Measurements from ENCODE around the gene VIPR1. TPM values are rescaled to one million over a fixed set of nuclear protein-coding genes. Genes with fewer than 3 reads are reported as not detected.

VIPR1 gene
- total and polyA plus RNA-seq, 2 donors (not counting 1 experiment from before 2014, with no cell fraction given): 0.79 to 5.8 TPM

DNA sequence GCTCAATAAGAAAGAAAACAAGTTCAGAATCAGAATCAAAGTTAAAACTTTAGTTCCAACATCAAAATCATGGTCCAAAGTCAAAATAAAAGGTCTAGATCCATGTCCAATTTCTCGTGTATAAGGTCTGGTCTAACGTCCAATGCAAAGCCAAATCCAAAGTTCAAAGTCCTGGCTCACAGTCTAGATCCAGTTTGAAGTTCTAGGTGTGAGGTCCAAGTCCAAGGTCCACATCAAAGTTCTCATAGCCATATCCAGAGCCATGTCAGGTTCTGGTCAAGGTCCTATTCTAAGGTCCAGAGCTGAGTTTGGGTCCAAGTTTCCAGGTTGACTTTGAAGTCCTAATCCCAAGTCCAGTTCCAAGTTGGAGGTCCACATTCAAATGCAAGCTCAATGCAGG is 40.7 kb upstream of the VIPR1 start:
- Histone ChIP-seq H3K4me2 (replicated peaks; ENCODE audit: low read depth, low read length, poor library complexity, severe bottlenecking) (no peak overlapping the region), H3K36me3 (replicated peaks in 1 of 2; ENCODE audit: control extremely low read depth in 1 of 2, control insufficient read depth in 1 of 2, extremely low read depth in 1 of 2, insufficient read depth in 2 of 2, low read length in 1 of 2) (no peaks in the 10 kb centered on the region), H3K9me3 (ENCODE audit: control extremely low read depth in 1 of 3, control insufficient read depth in 2 of 3, insufficient read depth in 1 of 3, low read length in 2 of 3) (peaks cover 0 to 1% (median 0%) of the 10 kb centered on the region in 3 donors), H4K20me1 (ENCODE audit: control insufficient read depth, insufficient read depth, low read length, poor library complexity, severe bottlenecking) (no peaks in the 10 kb centered on the region), H3K27ac (ENCODE audit: low read length in 2 of 2) (no peak overlapping the region), H3K79me2 (ENCODE audit: control insufficient read depth, insufficient read depth, low read length) (no peaks in the 10 kb centered on the region), H3K9ac (ENCODE audit: low read length) (no peak overlapping the region), H3K4me3 (ENCODE audit: control extremely low read depth in 1 of 5, extremely low read depth in 1 of 5, insufficient read depth in 1 of 5, low read depth in 2 of 5, low read length in 4 of 5) (no peak overlapping the region), H3K27me3 (replicated peaks in 1 of 4; ENCODE audit: control extremely low read depth in 1 of 4, control insufficient read depth in 3 of 4, insufficient read depth in 4 of 4, low read length in 3 of 4) (no peaks in the 10 kb centered on the region), H2AFZ (ENCODE audit: insufficient read depth, low read depth, low read length, poor library complexity, severe bottlenecking) (no peak overlapping the region), H3K4me1 (ENCODE audit: control insufficient read depth in 2 of 2, insufficient read depth in 2 of 2, low read length in 2 of 2) (no peaks in the 10 kb centered on the region)
- H3K27ac Mint-ChIP-seq: no peak overlapping the region
- 81% methylated on average over 2 of the region's 2 CpGs for WGBS (ENCODE audit: insufficient coverage)
- POLR2A ChIA-PET: no interaction called here
- intact Hi-C loops (cut with micrococcal nuclease): no loop called here
- CTCF ChIA-PET: no interaction called here
- DNase-seq: no peak
- no peaks in the 10 kb centered on the region for H3K4me1 Mint-ChIP-seq
- ATAC-seq (ENCODE audit: low read depth): no peak
- no peak overlapping the region for H3K4me3 Mint-ChIP-seq
- peaks cover 7% of the 10 kb centered on the region for H3K27me3 Mint-ChIP-seq
- TF ChIP-seq EZH2 (IDR thresholded peaks at IDR 0.05; ENCODE audit: borderline replicate concordance, insufficient read depth, low read depth, low read length, poor library complexity, severe bottlenecking): no peak
- TF ChIP-seq, protein P1, sequence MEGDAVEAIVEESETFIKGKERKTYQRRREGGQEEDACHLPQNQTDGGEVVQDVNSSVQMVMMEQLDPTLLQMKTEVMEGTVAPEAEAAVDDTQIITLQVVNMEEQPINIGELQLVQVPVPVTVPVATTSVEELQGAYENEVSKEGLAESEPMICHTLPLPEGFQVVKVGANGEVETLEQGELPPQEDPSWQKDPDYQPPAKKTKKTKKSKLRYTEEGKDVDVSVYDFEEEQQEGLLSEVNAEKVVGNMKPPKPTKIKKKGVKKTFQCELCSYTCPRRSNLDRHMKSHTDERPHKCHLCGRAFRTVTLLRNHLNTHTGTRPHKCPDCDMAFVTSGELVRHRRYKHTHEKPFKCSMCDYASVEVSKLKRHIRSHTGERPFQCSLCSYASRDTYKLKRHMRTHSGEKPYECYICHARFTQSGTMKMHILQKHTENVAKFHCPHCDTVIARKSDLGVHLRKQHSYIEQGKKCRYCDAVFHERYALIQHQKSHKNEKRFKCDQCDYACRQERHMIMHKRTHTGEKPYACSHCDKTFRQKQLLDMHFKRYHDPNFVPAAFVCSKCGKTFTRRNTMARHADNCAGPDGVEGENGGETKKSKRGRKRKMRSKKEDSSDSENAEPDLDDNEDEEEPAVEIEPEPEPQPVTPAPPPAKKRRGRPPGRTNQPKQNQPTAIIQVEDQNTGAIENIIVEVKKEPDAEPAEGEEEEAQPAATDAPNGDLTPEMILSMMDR (IDR thresholded peaks at IDR 0.05): no peak
- no peaks in the 10 kb centered on the region for H3K9me3 Mint-ChIP-seq (ENCODE audit: insufficient read depth)

GRCh38 chr3:42463093-42463492 is 39.4 kb upstream of the VIPR1 start:
- H3K27me3 ChIP-seq (replicated peaks in 1 of 4; ENCODE audit: control extremely low read depth in 1 of 4, control insufficient read depth in 3 of 4, insufficient read depth in 4 of 4, low read length in 3 of 4): no peaks in the 10 kb centered on the region
- Mint-ChIP-seq H3K9me3 (ENCODE audit: insufficient read depth) (no peaks in the 10 kb centered on the region), H3K27me3 (peaks cover 4% of the 10 kb centered on the region), H3K4me3 (no peak overlapping the region), H3K4me1 (no peaks in the 10 kb centered on the region), H3K27ac (no peak overlapping the region)
- H3K4me3 ChIP-seq (ENCODE audit: control extremely low read depth in 1 of 5, extremely low read depth in 1 of 5, insufficient read depth in 1 of 5, low read depth in 2 of 5, low read length in 4 of 5): no peak overlapping the region
- H3K4me2 ChIP-seq (replicated peaks; ENCODE audit: low read depth, low read length, poor library complexity, severe bottlenecking): no peak overlapping the region
- CTCF ChIA-PET: interaction anchor here (1.4 kb wide), 1 partner anchor 272 kb away, joined by 6 read pairs; no protein-coding TSS in a partner anchor
- DNase-seq: no peak
- H3K9me3 ChIP-seq (ENCODE audit: control extremely low read depth in 1 of 3, control insufficient read depth in 2 of 3, insufficient read depth in 1 of 3, low read length in 2 of 3): peaks cover 0 to 1% (median 0%) of the 10 kb centered on the region in 3 donors
- no peaks in the 10 kb centered on the region for H3K36me3 ChIP-seq (replicated peaks in 1 of 2; ENCODE audit: control extremely low read depth in 1 of 2, control insufficient read depth in 1 of 2, extremely low read depth in 1 of 2, insufficient read depth in 2 of 2, low read length in 1 of 2)
- TF ChIP-seq, protein P1 (IDR thresholded peaks at IDR 0.05): no peak
- TF ChIP-seq EZH2 (IDR thresholded peaks at IDR 0.05; ENCODE audit: borderline replicate concordance, insufficient read depth, low read depth, low read length, poor library complexity, severe bottlenecking): no peak
- no peak for ATAC-seq (ENCODE audit: low read depth)
- no peak overlapping the region for H3K27ac ChIP-seq (ENCODE audit: low read length in 2 of 2)
- H3K4me1 ChIP-seq (ENCODE audit: control insufficient read depth in 2 of 2, insufficient read depth in 2 of 2, low read length in 2 of 2): no peaks in the 10 kb centered on the region
- intact Hi-C loops (cut with micrococcal nuclease): no loop called here
- 92% methylated on average over 1 of the region's 1 CpG for WGBS (ENCODE audit: insufficient coverage)
- no peak overlapping the region for H3K9ac ChIP-seq (ENCODE audit: low read length)
- H2AFZ ChIP-seq (ENCODE audit: insufficient read depth, low read depth, low read length, poor library complexity, severe bottlenecking): no peak overlapping the region
- no peaks in the 10 kb centered on the region for H4K20me1 ChIP-seq (ENCODE audit: control insufficient read depth, insufficient read depth, low read length, poor library complexity, severe bottlenecking)
- POLR2A ChIA-PET: no interaction called here
- no peaks in the 10 kb centered on the region for H3K79me2 ChIP-seq (ENCODE audit: control insufficient read depth, insufficient read depth, low read length)
